ENCODE data around the gene RAB3B. TPM values are rescaled to one million over a fixed set of nuclear protein-coding genes. Genes with fewer than 3 reads are reported as not detected.

RAB3B gene
- total and polyA plus RNA-seq, 2 of the 4 experiments (the other 2 are of a cell fraction): 33.6 to 78.5 TPM

- in situ Hi-C loops (cut with MboI; ENCODE audit: low sequenced_read_pairs) (no loop called here), intact Hi-C loops (cut with micrococcal nuclease) (no loop called here), dilution Hi-C loops (cut with HindIII; ENCODE audit: low sequenced_read_pairs, unreplicated experiment) (no loop called here)
- Histone ChIP-seq H4K20me1 (ENCODE audit: insufficient read depth, low read length) (no peaks in the 10 kb centered on the region), H2AFZ (replicated peaks; ENCODE audit: low read length, poor library complexity) (no peak overlapping the region), H2BK120ac (ENCODE audit: low read depth, low read length) (peak overlapping the region; percentile 99), H3K9ac (ENCODE audit: low read depth, low read length) (peak overlapping the region; percentile 21; the same call in 1 of the 2 replicates), H3K4me1 (ENCODE audit: control insufficient read depth, insufficient read depth, low read length) (peaks cover 22% of the 10 kb centered on the region), H3K4me2 (ENCODE audit: low read depth, low read length) (peak overlapping the region; percentile 24; the same call in 1 of the 2 replicates), H4K5ac (ENCODE audit: low read depth, low read length) (no peak overlapping the region), H2AK9ac (replicated peaks; ENCODE audit: low read depth, low read length, poor library complexity) (peak overlapping the region; percentile 58), H2AK5ac (ENCODE audit: low read depth, low read length) (peak overlapping the region; percentile 88), H2BK15ac (ENCODE audit: low read depth, low read length) (peak overlapping the region; percentile 58; the same call in 2 of the 3 replicates), H3K56ac (ENCODE audit: extremely low read depth, insufficient read depth, low read length) (peak overlapping the region; percentile 25), H3K23ac (ENCODE audit: low read depth, low read length) (peak overlapping the region; percentile 21; the same call in 1 of the 2 replicates), H2BK20ac (ENCODE audit: low read depth, low read length) (peak overlapping the region; percentile 69; the same call in 1 of the 2 replicates), H4K91ac (ENCODE audit: insufficient read depth, low read depth, low read length) (peak overlapping the region; percentile 79), H3K36me3 (ENCODE audit: control insufficient read depth, insufficient read depth, low read length) (peaks cover 16% of the 10 kb centered on the region), H3K4ac (ENCODE audit: low read depth, low read length) (peak overlapping the region; percentile 85), H3K18ac (ENCODE audit: low read depth, low read length) (peak overlapping the region; percentile 49; the same call in 1 of the 2 replicates), H3K27ac (ENCODE audit: insufficient read depth, low read length) (peak overlapping the region; percentile 77), H3K27me3 (ENCODE audit: control insufficient read depth, insufficient read depth, low read length) (no peaks in the 10 kb centered on the region), H3K9me1 (ENCODE audit: insufficient read depth, low read length) (peaks cover 17% of the 10 kb centered on the region), H4K8ac (ENCODE audit: low read depth in 2 of 2, low read length in 2 of 2) (peak overlapping the region; percentile 31 to 80; a peak in 3 of 4 replicates), H3K4me3 (ENCODE audit: insufficient read depth, low read depth, low read length) (no peak overlapping the region), H2BK5ac (ENCODE audit: low read depth, low read length, poor library complexity, severe bottlenecking) (peak overlapping the region; percentile 98), H3K14ac (replicated peaks; ENCODE audit: low read depth, low read length) (peak overlapping the region; percentile 70), H3K9me3 (ENCODE audit: control insufficient read depth, insufficient read depth, low read length) (peaks cover 2% of the 10 kb centered on the region; the same call in 1 of the 2 replicates), H3K79me1 (ENCODE audit: low read depth in 1 of 2, low read length in 2 of 2) (peaks cover 48 to 76% of the 10 kb centered on the region in 2 experiments)
- POLR2A ChIA-PET (ENCODE audit: unreplicated experiment): interaction anchor here (1.0 kb wide), 1 partner anchor 45 kb away, joined by 4 read pairs; no protein-coding TSS in a partner anchor
- TF ChIP-seq MAFK (IDR thresholded peaks at IDR 0.05; ENCODE audit: low read depth, low read length): no peak
- TF ChIP-seq NFE2L2 (IDR thresholded peaks at IDR 0.05; ENCODE audit: low read depth, low read length): no peak
- TF ChIP-seq RAD21 (IDR thresholded peaks at IDR 0.05; ENCODE audit: low read length): 0 out of 2 replicates have a peak, but pooled peaks have one; percentile 5
- no peak for TF ChIP-seq SMC3 (IDR thresholded peaks at IDR 0.05; ENCODE audit: low read depth, low read length)
- no peak for TF ChIP-seq RFX5 (IDR thresholded peaks at IDR 0.05; ENCODE audit: low read depth, low read length)
- TF ChIP-seq POLR2A (IDR thresholded peaks at IDR 0.05; ENCODE audit: low read depth, low read length): no peak
- peak; percentile 30; the same call in 1 of the 2 replicates for TF ChIP-seq USF2 (IDR thresholded peaks at IDR 0.05; ENCODE audit: low read depth, low read length)
- peak; percentile 91 for TF ChIP-seq CEBPB (IDR thresholded peaks at IDR 0.05; ENCODE audit: low read depth, low read length)
- TF ChIP-seq CHD1 (IDR thresholded peaks at IDR 0.05; ENCODE audit: low read depth, low read length): no peak
- peak; percentile 15; the same call in 1 of the 2 replicates for TF ChIP-seq BHLHE40 (IDR thresholded peaks at IDR 0.05; ENCODE audit: low read depth, low read length)
- TF ChIP-seq RCOR1 (IDR thresholded peaks at IDR 0.05; ENCODE audit: insufficient replicate concordance, low read length): peak; percentile 80
- TF ChIP-seq MAZ (IDR thresholded peaks at IDR 0.05; ENCODE audit: borderline replicate concordance, low read depth, low read length): no peak
- TF ChIP-seq MXI1 (IDR thresholded peaks at IDR 0.05; ENCODE audit: borderline replicate concordance, low read depth, low read length): peak; percentile 91
- peak; percentile 86 for TF ChIP-seq FOS (IDR thresholded peaks at IDR 0.05; ENCODE audit: low read depth, low read length)
- whole genome bisulfite sequencing, 2 experiments (ENCODE audit: extremely low coverage in 2 of 2, insufficient read length in 1 of 2): no CpG with 5 or more reads among the region's 8 CpGs
- CTCF ChIA-PET: no interaction called here
- BruUV-seq (replicated peaks): no TSS peak
- DNase-seq: peak; percentile 98
- ATAC-seq (ENCODE audit: low read depth): peak; percentile 88
Measured at GRCh38 chr1:51969038-51969705, 21.3 kb downstream of the RAB3B start.

Measured in IMR-90 (cell line).